Upper lobe of left lung (tissue), 4 donors: Measurements from ENCODE around the gene CUX1.

Experiments used
- CTCF ChIP-seq, 6 experiments: fragments of 450-650 bp in 4 of 6; fragments of 200-600 bp in 2 of 6; sonication (generic) in 2 of 6; IDR thresholded peaks; one replicate each; pipeline ENCODE4 v1.5.1; 2016 to 2019; ENCODE audit warnings: antibody characterized with exemption in 6 of 6
- EP300 ChIP-seq, 4 donors: sonication (generic); formaldehyde crosslinking; IDR thresholded peaks; one replicate each; pipeline ENCODE4 v1.5.1; 2017; ENCODE audit warnings: antibody characterized with exemption in 4 of 4, control low read depth in 2 of 4
- POLR2A ChIP-seq, 4 donors: fragments of 450-650 bp; IDR thresholded peaks; one replicate each; pipeline ENCODE4 v1.5.1; 2016 to 2017; ENCODE audit warnings: antibody characterized with exemption in 4 of 4, mild to moderate bottlenecking in 2 of 4
- POLR2AphosphoS5 ChIP-seq, 2 donors: sonication (generic); formaldehyde crosslinking; IDR thresholded peaks; one replicate each; pipeline ENCODE4 v1.5.1; 2017; ENCODE audit warnings: antibody characterized with exemption in 2 of 2

- no peak for TF ChIP-seq CTCF (IDR thresholded peaks at IDR 0.05)
- no peak for TF ChIP-seq POLR2AphosphoS5 (IDR thresholded peaks at IDR 0.05)
- no peak for TF ChIP-seq POLR2A (IDR thresholded peaks at IDR 0.05)
- TF ChIP-seq EP300 (IDR thresholded peaks at IDR 0.05) = no peak
Observed at GRCh38 chr7:101819183-101819582, 1.8 kb downstream of the CUX1 start.
